Thyroid gland (tissue), 4 donors: Measurements from ENCODE around the gene BICD1.

Experiments used
- POLR2A ChIP-seq, 2 donors: fragments of 450-650 bp; IDR thresholded peaks; one replicate each; pipeline ENCODE4 v1.6.1; 2017; ENCODE audit warnings: antibody characterized with exemption in 2 of 2, mild to moderate bottlenecking in 2 of 2, moderate library complexity in 1 of 2
- TF ChIP-seq, protein P1 (sequence below), 6 experiments: fragments of 200-600 bp in 3 of 6; fragments of 450-650 bp in 3 of 6; sonication (generic) in 3 of 6; IDR thresholded peaks; one replicate each; pipeline ENCODE4 v1.5.1; 2016 to 2019; ENCODE audit warnings: antibody characterized with exemption in 6 of 6, mild to moderate bottlenecking in 2 of 6, inconsistent platforms in 1 of 6, moderate library complexity in 1 of 6

DNA sequence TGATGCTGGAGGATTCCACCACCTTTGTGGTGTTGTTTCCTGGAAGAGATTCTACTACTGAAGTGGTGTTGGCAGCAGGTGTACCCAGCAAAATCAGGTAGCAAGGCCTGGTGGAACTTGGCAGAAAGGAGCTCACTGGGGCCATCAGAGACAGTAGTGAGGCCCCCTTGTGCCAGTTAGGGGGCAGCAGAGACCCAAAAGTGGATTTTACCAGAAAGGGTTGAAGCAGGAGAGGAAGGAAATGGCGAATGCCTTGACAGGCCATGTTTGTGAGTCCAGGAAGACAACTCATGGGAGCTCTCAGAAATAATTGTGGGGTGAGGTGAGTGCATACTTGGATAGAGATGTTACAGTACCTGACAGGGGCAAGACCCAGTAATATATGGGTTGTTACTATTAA is 155.0 kb downstream of the BICD1 start:
- TF ChIP-seq, protein P1, sequence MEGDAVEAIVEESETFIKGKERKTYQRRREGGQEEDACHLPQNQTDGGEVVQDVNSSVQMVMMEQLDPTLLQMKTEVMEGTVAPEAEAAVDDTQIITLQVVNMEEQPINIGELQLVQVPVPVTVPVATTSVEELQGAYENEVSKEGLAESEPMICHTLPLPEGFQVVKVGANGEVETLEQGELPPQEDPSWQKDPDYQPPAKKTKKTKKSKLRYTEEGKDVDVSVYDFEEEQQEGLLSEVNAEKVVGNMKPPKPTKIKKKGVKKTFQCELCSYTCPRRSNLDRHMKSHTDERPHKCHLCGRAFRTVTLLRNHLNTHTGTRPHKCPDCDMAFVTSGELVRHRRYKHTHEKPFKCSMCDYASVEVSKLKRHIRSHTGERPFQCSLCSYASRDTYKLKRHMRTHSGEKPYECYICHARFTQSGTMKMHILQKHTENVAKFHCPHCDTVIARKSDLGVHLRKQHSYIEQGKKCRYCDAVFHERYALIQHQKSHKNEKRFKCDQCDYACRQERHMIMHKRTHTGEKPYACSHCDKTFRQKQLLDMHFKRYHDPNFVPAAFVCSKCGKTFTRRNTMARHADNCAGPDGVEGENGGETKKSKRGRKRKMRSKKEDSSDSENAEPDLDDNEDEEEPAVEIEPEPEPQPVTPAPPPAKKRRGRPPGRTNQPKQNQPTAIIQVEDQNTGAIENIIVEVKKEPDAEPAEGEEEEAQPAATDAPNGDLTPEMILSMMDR (IDR thresholded peaks at IDR 0.05): no peak
- TF ChIP-seq POLR2A (IDR thresholded peaks at IDR 0.05): no peak
